Measurements from ENCODE around the gene FAM3D. TPM values are rescaled to one million over a fixed set of nuclear protein-coding genes. Genes with fewer than 3 reads are reported as not detected.

FAM3D gene
- total and polyA plus RNA-seq, 2 donors from 2014 or later, result 0.41 to 0.60 TPM

DNA sequence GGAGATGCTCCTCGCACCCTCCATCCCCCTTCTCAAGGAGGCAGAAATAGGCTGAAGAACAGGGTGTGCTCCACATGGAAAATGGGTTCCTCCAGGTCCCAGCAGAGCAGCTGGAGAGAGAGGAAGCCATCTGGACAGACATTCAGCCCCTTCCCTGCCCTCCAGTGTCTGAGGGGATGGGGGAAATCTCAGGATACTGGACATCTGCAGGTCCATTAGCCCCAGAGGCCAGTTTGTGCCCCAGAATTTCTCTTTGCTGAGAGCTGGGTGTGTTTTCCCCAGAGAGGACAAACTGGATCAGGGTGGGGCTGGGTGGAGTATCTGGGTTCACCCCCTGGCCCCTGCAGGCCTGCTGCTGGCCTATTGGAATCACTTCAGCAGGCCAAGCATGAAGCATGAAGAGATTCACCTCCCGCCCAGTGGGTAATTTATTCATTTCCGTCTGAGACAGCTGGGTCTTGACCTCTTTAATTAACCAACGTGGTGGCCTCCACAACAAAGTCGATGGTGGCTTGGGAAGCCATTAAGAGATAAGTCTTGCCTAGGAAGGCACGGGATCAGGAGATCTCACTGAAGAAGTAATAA, 4.6 kb downstream of the FAM3D start:
- H3K9ac ChIP-seq (ENCODE audit: low read length in 3 of 3), result no peak overlapping the region
- H3K9me3 ChIP-seq (ENCODE audit: control insufficient read depth in 2 of 3, insufficient read depth in 1 of 3, low read length in 3 of 3), result no peaks in the 10 kb centered on the region
- no peak for DNase-seq
- no peak overlapping the region for H3K27ac ChIP-seq (ENCODE audit: low read depth in 2 of 2, low read length in 2 of 2)
- TF ChIP-seq, protein P1, sequence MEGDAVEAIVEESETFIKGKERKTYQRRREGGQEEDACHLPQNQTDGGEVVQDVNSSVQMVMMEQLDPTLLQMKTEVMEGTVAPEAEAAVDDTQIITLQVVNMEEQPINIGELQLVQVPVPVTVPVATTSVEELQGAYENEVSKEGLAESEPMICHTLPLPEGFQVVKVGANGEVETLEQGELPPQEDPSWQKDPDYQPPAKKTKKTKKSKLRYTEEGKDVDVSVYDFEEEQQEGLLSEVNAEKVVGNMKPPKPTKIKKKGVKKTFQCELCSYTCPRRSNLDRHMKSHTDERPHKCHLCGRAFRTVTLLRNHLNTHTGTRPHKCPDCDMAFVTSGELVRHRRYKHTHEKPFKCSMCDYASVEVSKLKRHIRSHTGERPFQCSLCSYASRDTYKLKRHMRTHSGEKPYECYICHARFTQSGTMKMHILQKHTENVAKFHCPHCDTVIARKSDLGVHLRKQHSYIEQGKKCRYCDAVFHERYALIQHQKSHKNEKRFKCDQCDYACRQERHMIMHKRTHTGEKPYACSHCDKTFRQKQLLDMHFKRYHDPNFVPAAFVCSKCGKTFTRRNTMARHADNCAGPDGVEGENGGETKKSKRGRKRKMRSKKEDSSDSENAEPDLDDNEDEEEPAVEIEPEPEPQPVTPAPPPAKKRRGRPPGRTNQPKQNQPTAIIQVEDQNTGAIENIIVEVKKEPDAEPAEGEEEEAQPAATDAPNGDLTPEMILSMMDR (IDR thresholded peaks at IDR 0.05; ENCODE audit: borderline replicate concordance, extremely low read depth, insufficient read depth), result no peak
- H3K4me1 ChIP-seq (ENCODE audit: control insufficient read depth in 2 of 3, insufficient read depth in 2 of 3, low read depth in 1 of 3, low read length in 3 of 3), result peaks cover 0 to 4% (median 0%) of the 10 kb centered on the region in 3 donors
- no peaks in the 10 kb centered on the region for H3K27me3 ChIP-seq (ENCODE audit: control insufficient read depth, insufficient read depth, low read length)
- H3K36me3 ChIP-seq (ENCODE audit: control insufficient read depth in 2 of 3, insufficient read depth in 3 of 3, low read length in 3 of 3), result no peaks in the 10 kb centered on the region
- no peak overlapping the region for H3K4me3 ChIP-seq (ENCODE audit: low read length in 3 of 3)
- no peak for FAIRE-seq
- intact Hi-C loops (cut with DNase I), result no loop called here

DNA sequence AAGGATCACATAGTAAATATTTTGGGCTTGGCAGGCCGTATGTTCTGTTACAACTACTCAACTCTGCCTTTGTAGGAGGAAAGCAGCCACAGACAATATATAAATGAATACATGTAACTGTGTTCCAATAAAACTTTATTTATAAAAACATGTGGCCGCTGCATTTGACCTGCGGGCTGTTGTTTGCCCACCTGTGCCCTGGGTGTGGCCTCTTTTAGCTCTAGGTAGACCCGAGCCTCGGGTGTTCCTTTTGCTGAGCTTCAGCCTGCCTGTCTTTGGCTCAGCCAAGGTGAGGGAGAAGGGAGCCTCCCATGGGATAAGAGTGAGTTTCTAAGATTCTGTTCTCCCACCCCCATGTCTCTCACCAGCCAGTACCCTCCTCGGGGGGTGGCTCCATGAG, 5.6 kb downstream of the FAM3D start:
- H3K4me1 ChIP-seq (ENCODE audit: control insufficient read depth in 2 of 3, insufficient read depth in 2 of 3, low read depth in 1 of 3, low read length in 3 of 3), result peaks cover 0 to 4% (median 0%) of the 10 kb centered on the region in 3 donors
- no peaks in the 10 kb centered on the region for H3K9me3 ChIP-seq (ENCODE audit: control insufficient read depth in 2 of 3, insufficient read depth in 1 of 3, low read length in 3 of 3)
- no peak overlapping the region for H3K4me3 ChIP-seq (ENCODE audit: low read length in 3 of 3)
- DNase-seq (no peak), FAIRE-seq (no peak)
- H3K9ac ChIP-seq (ENCODE audit: low read length in 3 of 3), result no peak overlapping the region
- intact Hi-C loops (cut with DNase I), result no loop called here
- no peak overlapping the region for H3K27ac ChIP-seq (ENCODE audit: low read depth in 2 of 2, low read length in 2 of 2)
- TF ChIP-seq, protein P1 (IDR thresholded peaks at IDR 0.05; ENCODE audit: borderline replicate concordance, extremely low read depth, insufficient read depth), result no peak
- no peaks in the 10 kb centered on the region for H3K36me3 ChIP-seq (ENCODE audit: control insufficient read depth in 2 of 3, insufficient read depth in 3 of 3, low read length in 3 of 3)
- H3K27me3 ChIP-seq (ENCODE audit: control insufficient read depth, insufficient read depth, low read length), result no peaks in the 10 kb centered on the region

DNA sequence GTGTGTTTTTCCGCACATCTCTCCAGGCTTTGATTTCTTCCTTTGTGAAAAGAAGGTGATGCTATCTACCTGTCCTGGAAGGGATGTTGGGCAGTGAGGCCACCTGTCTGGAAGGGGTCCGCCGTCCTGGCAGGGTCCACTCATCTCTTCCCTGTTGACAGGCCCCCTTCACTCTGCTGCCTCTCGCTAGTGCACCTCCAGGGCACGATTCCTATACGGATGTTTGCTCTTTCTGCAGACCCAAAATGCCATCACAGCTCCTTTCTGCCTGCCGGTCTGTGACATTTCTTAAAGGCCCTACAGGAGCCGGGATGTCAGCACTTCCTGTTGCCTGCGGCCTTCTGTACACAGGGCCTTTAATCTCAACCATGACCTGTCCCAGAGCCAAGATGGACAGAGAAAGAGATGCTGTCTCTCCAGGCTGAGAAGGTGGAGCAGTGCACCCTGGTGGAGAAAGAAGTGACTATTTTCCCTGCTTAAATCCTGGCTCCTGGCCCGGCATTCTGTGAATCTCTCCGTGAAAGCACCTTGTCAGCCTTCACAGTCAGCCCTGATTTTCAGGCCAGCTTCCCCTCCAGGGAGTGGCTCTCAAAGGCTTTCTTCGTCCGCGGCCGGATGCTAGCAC, 7.4 kb downstream of the FAM3D start:
- no peaks in the 10 kb centered on the region for H3K4me1 ChIP-seq (ENCODE audit: control insufficient read depth in 2 of 3, insufficient read depth in 2 of 3, low read depth in 1 of 3, low read length in 3 of 3)
- peak in 1 of 5 donors; percentile 45 for DNase-seq
- no peak overlapping the region for H3K27ac ChIP-seq (ENCODE audit: low read depth in 2 of 2, low read length in 2 of 2)
- H3K9ac ChIP-seq (ENCODE audit: low read length in 3 of 3), result no peak overlapping the region
- TF ChIP-seq, protein P1 (IDR thresholded peaks at IDR 0.05; ENCODE audit: borderline replicate concordance, extremely low read depth, insufficient read depth), result peak; percentile 25
- no peaks in the 10 kb centered on the region for H3K9me3 ChIP-seq (ENCODE audit: control insufficient read depth in 2 of 3, insufficient read depth in 1 of 3, low read length in 3 of 3)
- no peak overlapping the region for H3K4me3 ChIP-seq (ENCODE audit: low read length in 3 of 3)
- FAIRE-seq, result no peak
- H3K36me3 ChIP-seq (ENCODE audit: control insufficient read depth in 2 of 3, insufficient read depth in 3 of 3, low read length in 3 of 3), result no peaks in the 10 kb centered on the region
- intact Hi-C loops (cut with DNase I), result no loop called here
- H3K27me3 ChIP-seq (ENCODE audit: control insufficient read depth, insufficient read depth, low read length), result no peaks in the 10 kb centered on the region
